ENCODE results near the gene RTF2. TPM values are rescaled to one million over a fixed set of nuclear protein-coding genes. Genes with fewer than 3 reads are reported as not detected.

Gene RTF2
- total RNA-seq, 1 donor from 2014 or later, result 54.5 TPM

DNA sequence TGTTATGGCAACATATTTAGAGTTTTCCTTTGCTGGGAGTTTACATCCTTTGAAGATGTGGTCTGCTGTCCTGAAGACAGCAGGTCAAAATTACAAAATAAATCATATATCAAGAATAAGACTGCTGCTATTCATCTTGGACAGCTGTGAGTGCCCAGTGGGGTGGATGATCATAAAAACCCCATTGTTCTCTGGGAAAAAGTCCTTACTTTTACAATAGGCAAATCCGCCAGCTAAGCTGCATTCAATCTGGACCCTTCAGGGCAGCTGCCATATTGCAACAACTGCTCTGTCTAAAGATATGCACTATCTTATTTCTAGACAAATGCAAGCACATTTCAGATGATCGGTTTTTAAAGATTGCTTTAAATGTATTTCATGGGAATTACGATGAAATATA, 37.0 kb upstream of the RTF2 start:
- intact Hi-C loops (cut with DNase I), result no loop called here

DNA sequence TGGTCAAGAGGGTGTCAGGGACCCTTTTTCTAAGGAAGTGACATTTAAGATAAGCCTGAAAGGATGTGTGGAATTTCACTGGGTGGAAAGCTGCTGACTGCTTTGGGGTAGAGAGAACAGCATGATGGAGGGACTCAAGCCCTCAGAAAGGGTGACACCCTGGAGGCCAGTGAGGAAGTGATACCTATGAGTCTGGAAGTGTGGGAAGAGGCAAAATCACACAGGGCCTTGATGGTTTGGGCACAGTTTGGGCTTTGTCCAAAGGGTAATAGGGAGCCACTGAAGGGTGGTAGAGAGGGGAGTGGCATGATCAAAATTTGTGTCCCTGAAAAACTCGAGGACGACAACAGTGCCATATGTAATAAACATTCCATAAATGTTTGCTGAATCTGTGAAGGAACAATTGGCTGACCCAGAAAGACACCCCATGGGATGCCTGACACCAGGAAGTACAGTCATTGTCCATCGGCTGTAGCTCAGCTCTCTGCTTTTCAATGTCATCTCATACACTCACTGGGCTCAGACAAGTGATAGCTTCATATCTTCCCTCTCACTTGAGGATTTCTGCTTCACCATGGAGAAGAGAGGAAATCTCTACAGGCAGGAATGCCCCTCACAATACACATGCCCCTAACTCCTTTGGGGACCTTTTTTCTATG, 35.1 kb upstream of the RTF2 start:
- TF ChIP-seq, protein P1, sequence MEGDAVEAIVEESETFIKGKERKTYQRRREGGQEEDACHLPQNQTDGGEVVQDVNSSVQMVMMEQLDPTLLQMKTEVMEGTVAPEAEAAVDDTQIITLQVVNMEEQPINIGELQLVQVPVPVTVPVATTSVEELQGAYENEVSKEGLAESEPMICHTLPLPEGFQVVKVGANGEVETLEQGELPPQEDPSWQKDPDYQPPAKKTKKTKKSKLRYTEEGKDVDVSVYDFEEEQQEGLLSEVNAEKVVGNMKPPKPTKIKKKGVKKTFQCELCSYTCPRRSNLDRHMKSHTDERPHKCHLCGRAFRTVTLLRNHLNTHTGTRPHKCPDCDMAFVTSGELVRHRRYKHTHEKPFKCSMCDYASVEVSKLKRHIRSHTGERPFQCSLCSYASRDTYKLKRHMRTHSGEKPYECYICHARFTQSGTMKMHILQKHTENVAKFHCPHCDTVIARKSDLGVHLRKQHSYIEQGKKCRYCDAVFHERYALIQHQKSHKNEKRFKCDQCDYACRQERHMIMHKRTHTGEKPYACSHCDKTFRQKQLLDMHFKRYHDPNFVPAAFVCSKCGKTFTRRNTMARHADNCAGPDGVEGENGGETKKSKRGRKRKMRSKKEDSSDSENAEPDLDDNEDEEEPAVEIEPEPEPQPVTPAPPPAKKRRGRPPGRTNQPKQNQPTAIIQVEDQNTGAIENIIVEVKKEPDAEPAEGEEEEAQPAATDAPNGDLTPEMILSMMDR (IDR thresholded peaks at IDR 0.05), result no peak
- H3K4me1 ChIP-seq, result no peaks in the 10 kb centered on the region
- H3K9me3 ChIP-seq, result no peaks in the 10 kb centered on the region
- intact Hi-C loops (cut with DNase I), result no loop called here
- no peaks in the 10 kb centered on the region for H3K36me3 ChIP-seq
- H3K27ac ChIP-seq, result no peak overlapping the region
- DNase-seq (ENCODE audit: low spot score in 2 of 2), result no peak
- no peaks in the 10 kb centered on the region for H3K27me3 ChIP-seq
- no peak overlapping the region for H3K4me3 ChIP-seq

More for the DNA sequence above, 37.0 kb upstream of the RTF2 start:
- Histone ChIP-seq H3K27me3 (no peaks in the 10 kb centered on the region), H3K36me3 (no peaks in the 10 kb centered on the region), H3K4me3 (no peak overlapping the region), H3K27ac (no peak overlapping the region), H3K9me3 (no peaks in the 10 kb centered on the region), H3K4me1 (no peaks in the 10 kb centered on the region)
- no peak for DNase-seq (ENCODE audit: low spot score in 2 of 2)
- TF ChIP-seq, protein P1 (IDR thresholded peaks at IDR 0.05), result no peak

DNA sequence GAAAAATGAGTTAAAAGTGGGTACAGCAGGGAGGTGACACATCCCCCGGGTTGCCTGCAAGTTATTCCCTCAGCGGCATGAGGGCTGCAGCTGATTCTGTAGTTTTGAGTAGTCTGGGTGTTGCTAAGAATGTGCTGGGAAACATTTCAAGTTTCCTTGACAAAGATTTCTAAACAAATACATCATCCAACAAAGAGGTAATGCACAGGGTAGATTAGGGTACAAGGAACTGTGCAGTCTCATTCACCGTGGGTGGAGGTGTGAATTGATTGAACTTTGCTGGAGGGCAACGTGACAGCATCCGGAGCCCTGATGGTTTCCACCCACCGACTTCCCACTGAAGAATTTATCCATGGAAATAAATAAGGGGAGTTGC, 34.6 kb upstream of the RTF2 start:
- no peak overlapping the region for H3K27ac ChIP-seq
- H3K4me3 ChIP-seq, result no peak overlapping the region
- H3K27me3 ChIP-seq, result no peaks in the 10 kb centered on the region
- no peaks in the 10 kb centered on the region for H3K36me3 ChIP-seq
- DNase-seq (ENCODE audit: low spot score in 2 of 2), result no peak
- H3K4me1 ChIP-seq, result no peaks in the 10 kb centered on the region
- TF ChIP-seq, protein P1 (IDR thresholded peaks at IDR 0.05), result no peak
- H3K9me3 ChIP-seq, result no peaks in the 10 kb centered on the region
- intact Hi-C loops (cut with DNase I), result no loop called here

DNA sequence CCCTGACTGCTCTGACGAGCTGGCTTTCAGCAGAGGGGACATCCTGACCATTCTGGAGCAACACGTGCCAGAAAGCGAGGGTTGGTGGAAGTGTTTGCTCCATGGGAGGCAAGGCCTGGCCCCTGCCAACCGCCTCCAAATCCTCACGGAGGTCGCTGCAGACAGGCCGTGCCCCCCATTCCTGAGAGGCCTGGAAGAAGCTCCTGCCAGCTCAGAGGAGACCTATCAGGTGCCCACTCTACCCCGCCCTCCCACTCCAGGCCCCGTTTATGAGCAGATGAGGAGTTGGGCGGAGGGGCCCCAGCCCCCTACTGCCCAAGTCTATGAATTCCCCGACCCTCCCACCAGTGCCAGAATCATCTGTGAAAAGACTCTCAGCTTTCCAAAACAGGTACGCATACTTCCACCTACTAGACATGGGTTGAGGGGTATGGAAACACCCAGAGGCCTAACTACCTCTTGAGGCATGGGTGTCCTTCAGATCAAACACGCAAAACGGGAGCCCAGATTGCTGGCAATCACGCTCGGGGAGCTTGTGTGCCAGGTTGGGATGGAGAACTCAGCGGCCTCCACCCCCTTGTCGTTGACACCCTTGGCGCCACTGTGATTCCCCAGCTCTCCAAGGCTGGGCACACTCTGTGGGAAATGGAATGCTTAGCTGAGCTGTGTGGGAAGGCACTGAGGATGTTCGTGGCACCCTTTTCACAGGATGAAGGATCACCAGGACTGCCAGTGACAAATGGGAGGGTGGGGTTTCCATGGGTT, 31.0 kb upstream of the RTF2 start:
- H3K4me1 ChIP-seq, result no peaks in the 10 kb centered on the region
- H3K4me3 ChIP-seq, result no peak overlapping the region
- no peak overlapping the region for H3K27ac ChIP-seq
- TF ChIP-seq, protein P1 (IDR thresholded peaks at IDR 0.05), result no peak
- intact Hi-C loops (cut with DNase I), result no loop called here
- no peaks in the 10 kb centered on the region for H3K27me3 ChIP-seq
- H3K9me3 ChIP-seq, result no peaks in the 10 kb centered on the region
- H3K36me3 ChIP-seq, result no peaks in the 10 kb centered on the region
- DNase-seq (ENCODE audit: low spot score in 2 of 2), result no peak

DNA sequence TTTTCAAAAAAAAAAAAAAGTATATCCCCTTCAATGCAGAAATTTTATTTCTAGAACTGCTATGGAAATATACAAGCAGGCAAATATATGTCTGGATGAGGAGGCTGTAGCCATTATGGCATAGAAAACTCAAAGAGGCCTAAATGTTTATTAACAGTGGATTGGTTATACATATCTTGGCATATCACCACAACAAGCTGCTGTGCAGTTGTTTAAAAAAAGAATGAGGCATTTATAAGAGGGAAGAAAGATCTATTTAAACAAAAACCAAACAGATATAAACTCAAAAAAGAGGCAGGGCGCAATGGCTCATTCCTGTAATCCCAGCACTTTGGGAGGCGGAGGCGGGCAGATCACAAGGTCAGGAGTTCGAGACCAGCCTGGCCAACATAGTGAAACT, 30.1 kb upstream of the RTF2 start:
- intact Hi-C loops (cut with DNase I), result no loop called here
- H3K4me3 ChIP-seq, result no peak overlapping the region
- no peaks in the 10 kb centered on the region for H3K36me3 ChIP-seq
- TF ChIP-seq, protein P1 (IDR thresholded peaks at IDR 0.05), result no peak
- no peaks in the 10 kb centered on the region for H3K4me1 ChIP-seq
- no peak for DNase-seq (ENCODE audit: low spot score in 2 of 2)
- H3K27ac ChIP-seq, result no peak overlapping the region
- no peaks in the 10 kb centered on the region for H3K9me3 ChIP-seq
- H3K27me3 ChIP-seq, result no peaks in the 10 kb centered on the region
